H9 (cell line): Measurements from ENCODE around the gene MLANA. TPM values are rescaled to one million over a fixed set of nuclear protein-coding genes. Genes with fewer than 3 reads are reported as not detected.

Source experiments
- DNase-seq: peaks from one replicate; pipeline ENCODE4 v3.0.0-alpha.2; 2017
- H2AFZ ChIP-seq: one replicate; pipeline ENCODE4 v1.6.1; 2013; ENCODE audit warnings: mild to moderate bottlenecking, low read length, control low read depth, moderate library complexity
- H2AK5ac ChIP-seq: 2 replicates; pipeline ENCODE4 v1.6.1; 2013; ENCODE audit warnings: low read length, control low read depth, mixed read lengths; ENCODE audit not compliant: insufficient read length
- H2BK120ac ChIP-seq: one replicate; pipeline ENCODE4 v1.6.1; 2013; ENCODE audit warnings: low read depth, mild to moderate bottlenecking, low read length, control low read depth, inconsistent platforms; ENCODE audit not compliant: poor library complexity, severe bottlenecking
- H2BK12ac ChIP-seq: 2 replicates; pipeline ENCODE4 v1.6.1; 2013; ENCODE audit warnings: low read length, control low read depth, mixed read lengths, low read depth; ENCODE audit not compliant: insufficient read length
- H2BK15ac ChIP-seq: 2 replicates; pipeline ENCODE4 v1.6.1; 2013; ENCODE audit warnings: low read depth, low read length, control low read depth
- H2BK20ac ChIP-seq: one replicate; pipeline ENCODE4 v1.6.1; 2013; ENCODE audit warnings: low read depth, mild to moderate bottlenecking, low read length, control low read depth, inconsistent platforms; ENCODE audit not compliant: poor library complexity, severe bottlenecking
- H2BK5ac ChIP-seq: 2 replicates; pipeline ENCODE4 v1.6.1; 2013; ENCODE audit warnings: low read length, control low read depth, mixed read lengths; ENCODE audit not compliant: insufficient read length
- H3K14ac ChIP-seq: 2 replicates; pipeline ENCODE4 v1.6.1; 2013; ENCODE audit warnings: low read length, control low read depth; ENCODE audit not compliant: insufficient read depth
- H3K18ac ChIP-seq: 2 replicates; pipeline ENCODE4 v1.6.1; 2013; ENCODE audit warnings: low read depth, mild to moderate bottlenecking, mixed read lengths, low read length, control low read depth; ENCODE audit not compliant: insufficient read length
- H3K23ac ChIP-seq: 2 replicates; pipeline ENCODE4 v1.6.1; 2013; ENCODE audit warnings: low read length, control low read depth, mixed read lengths, low read depth; ENCODE audit not compliant: insufficient read length
- H3K23me2 ChIP-seq: 2 replicates; pipeline ENCODE4 v1.6.1; 2013; ENCODE audit warnings: low read depth, mild to moderate bottlenecking, mixed read lengths, low read length, control low read depth; ENCODE audit not compliant: insufficient read length, poor library complexity, severe bottlenecking
- H3K27ac ChIP-seq: 2 replicates; pipeline ENCODE4 v1.5.1; 2013; ENCODE audit warnings: low read length, control low read depth, mixed read lengths, low read depth; ENCODE audit not compliant: insufficient read length
- H3K27me3 ChIP-seq: 2 replicates; pipeline ENCODE4 v1.6.1; 2013; ENCODE audit warnings: low read length, control low read depth, inconsistent platforms; ENCODE audit not compliant: insufficient read depth
- H3K4ac ChIP-seq: 2 replicates; pipeline ENCODE4 v1.6.1; 2013; ENCODE audit warnings: low read depth, mild to moderate bottlenecking, control low read depth, inconsistent platforms, low read length, moderate library complexity
- H3K4me1 ChIP-seq: 2 replicates; pipeline ENCODE4 v1.6.1; 2013; ENCODE audit warnings: low read length, control low read depth, inconsistent platforms; ENCODE audit not compliant: insufficient read depth
- H3K4me2 ChIP-seq: 2 replicates; pipeline ENCODE4 v1.6.1; 2013; ENCODE audit warnings: low read length, control low read depth, mixed read lengths; ENCODE audit not compliant: insufficient read length, insufficient read depth
- H3K56ac ChIP-seq: 2 replicates; pipeline ENCODE4 v1.6.1; 2013; ENCODE audit warnings: low read depth, mild to moderate bottlenecking, mixed read lengths, low read length, control low read depth; ENCODE audit not compliant: insufficient read length
- H3K79me1 ChIP-seq: 2 replicates; pipeline ENCODE4 v1.6.1; 2013; ENCODE audit warnings: low read depth, mild to moderate bottlenecking, moderate library complexity, low read length, control low read depth, inconsistent platforms; ENCODE audit not compliant: insufficient read depth, poor library complexity, severe bottlenecking
- H3K79me2 ChIP-seq: 2 replicates; pipeline ENCODE4 v1.6.1; 2013; ENCODE audit warnings: low read length, control low read depth, inconsistent platforms; ENCODE audit not compliant: insufficient read depth
- H3K9ac ChIP-seq: 2 replicates; pipeline ENCODE4 v1.6.1; 2013; ENCODE audit warnings: low read length, control low read depth, mixed read lengths; ENCODE audit not compliant: insufficient read length; ENCODE audit errors: extremely low read depth
- H3K9me3 ChIP-seq: one replicate; pipeline ENCODE4 v1.6.1; 2013; ENCODE audit warnings: low read depth, low read length, inconsistent platforms; ENCODE audit not compliant: control insufficient read depth
- H3T11ph ChIP-seq: one replicate; pipeline ENCODE4 v1.6.1; 2013; ENCODE audit warnings: mild to moderate bottlenecking, low read length, control low read depth, inconsistent platforms
- H4K20me1 ChIP-seq: one replicate; pipeline ENCODE4 v1.6.1; 2013; ENCODE audit not compliant: control insufficient read depth, insufficient read length, insufficient read depth
- H4K5ac ChIP-seq: 2 replicates; pipeline ENCODE4 v1.6.1; 2013; ENCODE audit warnings: low read depth, mild to moderate bottlenecking, mixed read lengths, low read length, control low read depth; ENCODE audit not compliant: insufficient read length
- H4K8ac ChIP-seq: replicated peaks from 2 replicates; pipeline ENCODE4 v1.6.1; 2013; ENCODE audit warnings: low read length, control low read depth, mixed read lengths, low read depth; ENCODE audit not compliant: insufficient read length
- H4K91ac ChIP-seq: 2 replicates; pipeline ENCODE4 v1.6.1; 2013; ENCODE audit warnings: low read depth, mild to moderate bottlenecking, moderate library complexity, mixed read lengths, low read length, control low read depth; ENCODE audit not compliant: insufficient read length
- H3K27ac Mint-ChIP-seq, 3 experiments: 2 replicates in 2 of 3; 3 replicates in 1 of 3; pipeline ENCODE4 v1.8.0; 2020 to 2021; ENCODE audit warnings: mixed read lengths in 3 of 3, mild to moderate bottlenecking in 1 of 3, moderate library complexity in 1 of 3
- H3K27me3 Mint-ChIP-seq: 2 replicates; pipeline ENCODE4 v1.8.0; 2021; ENCODE audit warnings: low read depth, mild to moderate bottlenecking, moderate library complexity, mixed read lengths
- H3K36me3 Mint-ChIP-seq, 3 experiments: 2 replicates in 2 of 3; 3 replicates in 1 of 3; pipeline ENCODE4 v1.8.0; 2020 to 2021; ENCODE audit warnings: low read depth in 3 of 3, mixed read lengths in 3 of 3; ENCODE audit not compliant: insufficient read depth in 1 of 3
- H3K4me1 Mint-ChIP-seq, 2 experiments: 2 replicates each; pipeline ENCODE4 v1.8.0; 2020; ENCODE audit warnings: mixed read lengths in 2 of 2
- H3K4me3 Mint-ChIP-seq, 2 experiments: 2 replicates in 1 of 2; 3 replicates in 1 of 2; pipeline ENCODE4 v1.8.0; 2020 to 2021; ENCODE audit warnings: mild to moderate bottlenecking in 2 of 2, mixed read lengths in 2 of 2, moderate library complexity in 1 of 2
- H3K9me3 Mint-ChIP-seq, 2 experiments: 2 replicates in 1 of 2; 3 replicates in 1 of 2; pipeline ENCODE4 v1.8.0; 2020; ENCODE audit warnings: mild to moderate bottlenecking in 2 of 2, mixed read lengths in 2 of 2, moderate library complexity in 1 of 2
- CTCF ChIP-seq: fragments of 200-600 bp; sonication (generic); conservative IDR thresholded peaks from 3 replicates; pipeline ENCODE4 v1.8.0; 2021; ENCODE audit warnings: antibody characterized with exemption, mild to moderate bottlenecking
- WGBS: extraction: QIAGEN DNeasy Blood & Tissue Kit; methylation state at CpG from one replicate; pipeline ENCODE4 v1.1.7; 2013; ENCODE audit warnings: missing lambda C conversion rate, low lambda C conversion rate, mixed read lengths; ENCODE audit not compliant: insufficient read length; ENCODE audit errors: extremely low coverage; 5-methylcytosine and 5-hydroxymethylcytosine counted together
- total RNA-seq: library from RNA; stranded (reverse); gene quantifications from 2 replicates; pipeline ENCODE4 v1.2.1, GENCODE V29; 2021

The MLANA gene
- total RNA-seq, 1 experiment from 2014 or later, result not detected

GRCh38 chr9:5910413-5911057 is 19.8 kb downstream of the MLANA start:
- H2BK15ac ChIP-seq, result no peak overlapping the region
- no peaks in the 10 kb centered on the region for H3K4me1 ChIP-seq
- TF ChIP-seq CTCF, result no peak
- H3K4me1 Mint-ChIP-seq, result no peaks in the 10 kb centered on the region
- H3K79me2 ChIP-seq, result no peaks in the 10 kb centered on the region
- no peaks in the 10 kb centered on the region for H3K27me3 ChIP-seq
- H3K27ac Mint-ChIP-seq, result 0 out of 7 replicates have a peak overlapping the region, but pooled peaks of 1 of the 3 experiments have one; percentile 23
- H3T11ph ChIP-seq, result no peak overlapping the region
- no peak overlapping the region for H2BK5ac ChIP-seq
- no peaks in the 10 kb centered on the region for H3K9me3 ChIP-seq
- H3K36me3 Mint-ChIP-seq, result no peaks in the 10 kb centered on the region
- no peaks in the 10 kb centered on the region for H3K27me3 Mint-ChIP-seq
- H2BK120ac ChIP-seq, result no peak overlapping the region
- H3K23me2 ChIP-seq, result no peaks in the 10 kb centered on the region
- H3K79me1 ChIP-seq, result no peaks in the 10 kb centered on the region
- H2BK12ac ChIP-seq, result no peak overlapping the region
- H4K8ac ChIP-seq, result no peak overlapping the region
- H4K5ac ChIP-seq, result no peak overlapping the region
- no peak overlapping the region for H3K56ac ChIP-seq
- no peak overlapping the region for H2AK5ac ChIP-seq
- no peak overlapping the region for H3K18ac ChIP-seq
- no peak overlapping the region for H2BK20ac ChIP-seq
- H3K9ac ChIP-seq, result no peak overlapping the region
- no peaks in the 10 kb centered on the region for H3K9me3 Mint-ChIP-seq
- H3K4me2 ChIP-seq, result no peak overlapping the region
- H3K14ac ChIP-seq, result no peak overlapping the region
- no peak for DNase-seq
- H2AFZ ChIP-seq, result no peak overlapping the region
- H4K91ac ChIP-seq, result no peak overlapping the region
- H4K20me1 ChIP-seq, result no peaks in the 10 kb centered on the region
- no CpG with 5 or more reads among the region's 1 CpG for WGBS
- H3K4me3 Mint-ChIP-seq, result no peak overlapping the region
- H3K4ac ChIP-seq, result no peak overlapping the region
- no peak overlapping the region for H3K23ac ChIP-seq
- H3K27ac ChIP-seq, result no peak overlapping the region
